Osteoblast (primary cell): ENCODE results near the gene USH2A. TPM values are rescaled to one million over a fixed set of nuclear protein-coding genes. Genes with fewer than 3 reads are reported as not detected.
"Not testable (repeated sequence)": the region's sequence is repeated elsewhere in the genome, so short reads cannot be mapped to it uniquely, and the experiment has no call there.

ENCODE experiments used
- DNase-seq: peaks from one replicate; pipeline ENCODE4 v3.0.0; 2011; ENCODE audit warnings: low spot score, mixed read lengths; ENCODE audit not compliant: insufficient read length; ENCODE audit errors: missing footprints
- H2AFZ ChIP-seq: 2 replicates; pipeline ENCODE4 v1.6.0; 2011; ENCODE audit warnings: mild to moderate bottlenecking, low read length
- H3K27ac ChIP-seq: 2 replicates; pipeline ENCODE4 v1.5.1; 2011; ENCODE audit warnings: mild to moderate bottlenecking, low read depth, low read length, moderate library complexity
- H3K27me3 ChIP-seq: 2 replicates; pipeline ENCODE4 v1.6.0; 2012; ENCODE audit warnings: mild to moderate bottlenecking, control low read depth, inconsistent platforms, low read length, moderate library complexity; ENCODE audit not compliant: insufficient read depth
- H3K36me3 ChIP-seq: 2 replicates; pipeline ENCODE4 v1.5.1; 2011; ENCODE audit warnings: mild to moderate bottlenecking, low read length, control low read depth, moderate library complexity; ENCODE audit not compliant: insufficient read depth
- H3K4me1 ChIP-seq: 2 replicates; pipeline ENCODE4 v1.5.1; 2011; ENCODE audit warnings: mild to moderate bottlenecking, low read length, control low read depth, moderate library complexity; ENCODE audit not compliant: insufficient read depth
- H3K4me2 ChIP-seq: 2 replicates; pipeline ENCODE4 v1.6.0; 2011; ENCODE audit warnings: mild to moderate bottlenecking, low read length; ENCODE audit not compliant: insufficient read depth
- H3K4me3 ChIP-seq: fragments of 200-600 bp; sonication (generic); 3 replicates; pipeline ENCODE4 v1.5.1; 2012; ENCODE audit warnings: mild to moderate bottlenecking, low read length, inconsistent platforms; ENCODE audit not compliant: insufficient read depth
- H3K79me2 ChIP-seq: 2 replicates; pipeline ENCODE4 v1.6.0; 2012; ENCODE audit warnings: mild to moderate bottlenecking, low read length, control low read depth, inconsistent platforms; ENCODE audit not compliant: insufficient read depth
- H3K9me3 ChIP-seq: 2 replicates; pipeline ENCODE4 v1.5.1; 2011; ENCODE audit warnings: low read depth, low read length, control low read depth
- H4K20me1 ChIP-seq: 2 replicates; pipeline ENCODE4 v1.6.0; 2012; ENCODE audit warnings: mild to moderate bottlenecking, low read length, control low read depth; ENCODE audit not compliant: insufficient read depth
- CTCF ChIP-seq: IDR thresholded peaks from 2 replicates; pipeline ENCODE4 v1.5.1; 2011; ENCODE audit warnings: mild to moderate bottlenecking, low read depth, low read length, moderate library complexity; ENCODE audit errors: extremely low read depth
- total RNA-seq: library from RNA; depleted of rRNA; stranded (reverse); fragments of >200 nt; gene quantifications from 2 replicates; pipeline ENCODE4 v1.2.3, GENCODE V29; 2012

The USH2A gene
- total RNA-seq, 1 donor, result under 0.01 TPM

GRCh38 chr1:216024546-216024945, 398.7 kb downstream of the USH2A start:
- H3K79me2 ChIP-seq, result no peaks in the 10 kb centered on the region
- peaks cover 2% of the 10 kb centered on the region for H3K9me3 ChIP-seq
- no peak overlapping the region for H3K4me2 ChIP-seq
- no peak for TF ChIP-seq CTCF
- H3K36me3 ChIP-seq, result no peaks in the 10 kb centered on the region
- no peaks in the 10 kb centered on the region for H3K4me1 ChIP-seq
- H4K20me1 ChIP-seq, result no peaks in the 10 kb centered on the region
- no peak for DNase-seq
- no peak overlapping the region for H3K27ac ChIP-seq
- H3K27me3 ChIP-seq, result no peaks in the 10 kb centered on the region
- H3K4me3 ChIP-seq, result no peak overlapping the region
- H2AFZ ChIP-seq, result no peak overlapping the region

- Histone ChIP-seq H3K27ac (no peak overlapping the region), H3K4me3 (no peak overlapping the region), H3K36me3 (no peaks in the 10 kb centered on the region), H2AFZ (no peak overlapping the region), H3K9me3 (peaks cover 2% of the 10 kb centered on the region), H3K79me2 (no peaks in the 10 kb centered on the region), H3K4me1 (no peaks in the 10 kb centered on the region), H3K27me3 (no peaks in the 10 kb centered on the region), H3K4me2 (no peak overlapping the region), H4K20me1 (no peaks in the 10 kb centered on the region)
- TF ChIP-seq CTCF, result no peak
- no peak for DNase-seq
These were observed 402.4 kb downstream of the USH2A start for GRCh38 chr1:216020743-216021345.

- no peaks in the 10 kb centered on the region for H3K36me3 ChIP-seq
- DNase-seq, result no peak
- no peaks in the 10 kb centered on the region for H3K27me3 ChIP-seq
- H2AFZ ChIP-seq, result no peak overlapping the region
- H3K27ac ChIP-seq, result no peak overlapping the region
- no peaks in the 10 kb centered on the region for H4K20me1 ChIP-seq
- no peak overlapping the region for H3K4me2 ChIP-seq
- no peaks in the 10 kb centered on the region for H3K79me2 ChIP-seq
- no peaks in the 10 kb centered on the region for H3K4me1 ChIP-seq
- no peaks in the 10 kb centered on the region for H3K9me3 ChIP-seq
- no peak for TF ChIP-seq CTCF
- no peak overlapping the region for H3K4me3 ChIP-seq
These were observed 408.1 kb downstream of the USH2A start for GRCh38 chr1:216015116-216015515.

- H3K4me1 ChIP-seq, result no peaks in the 10 kb centered on the region
- DNase-seq, result no peak
- H3K79me2 ChIP-seq, result no peaks in the 10 kb centered on the region
- no peaks in the 10 kb centered on the region for H3K9me3 ChIP-seq
- H3K4me2 ChIP-seq, result no peak overlapping the region
- TF ChIP-seq CTCF, result no peak
- H3K27ac ChIP-seq, result no peak overlapping the region
- H4K20me1 ChIP-seq, result no peaks in the 10 kb centered on the region
- no peak overlapping the region for H2AFZ ChIP-seq
- no peaks in the 10 kb centered on the region for H3K36me3 ChIP-seq
- H3K27me3 ChIP-seq, result no peaks in the 10 kb centered on the region
- no peak overlapping the region for H3K4me3 ChIP-seq
These were observed 409.2 kb downstream of the USH2A start for GRCh38 chr1:216014086-216014485.

- not testable (repeated sequence) for H3K79me2 ChIP-seq, H3K36me3 ChIP-seq, H3K9me3 ChIP-seq, H3K27ac ChIP-seq, H3K4me2 ChIP-seq, H3K27me3 ChIP-seq, H3K4me3 ChIP-seq, DNase-seq, H2AFZ ChIP-seq, H4K20me1 ChIP-seq, H3K4me1 ChIP-seq
These were observed 413.8 kb downstream of the USH2A start for GRCh38 chr1:216009456-216009855.
